NCI-H1092 treated with DMSO at 0.1 percent for 48 hours (cell line): ENCODE measurements around the gene SMOC2.
"Not testable (repeated sequence)": the region's sequence is repeated elsewhere in the genome, so short reads cannot be mapped to it uniquely, and the experiment has no call there.

Source experiments
- DNase-seq: peaks from one replicate; lab custom pipeline; 2025; lab: John Stamatoyannopoulos, UW

The SMOC2 gene

GRCh38 chr6:168540713-168541291 is 99.8 kb downstream of the SMOC2 start:
- DNase-seq = no peak

- no peak for DNase-seq
These were observed 100.3 kb downstream of the SMOC2 start for GRCh38 chr6:168541307-168541706.

- DNase-seq = no peak
These were observed 101.3 kb downstream of the SMOC2 start for GRCh38 chr6:168542301-168542700.

- no peak for DNase-seq
These were observed 104.4 kb downstream of the SMOC2 start for GRCh38 chr6:168545428-168545827.

- DNase-seq = no peak
These were observed 105.2 kb downstream of the SMOC2 start for GRCh38 chr6:168546151-168546550.

GRCh38 chr6:168546730-168547129 is 105.7 kb downstream of the SMOC2 start:
- DNase-seq = no peak

GRCh38 chr6:168550326-168550725 is 109.3 kb downstream of the SMOC2 start:
- no peak for DNase-seq

- DNase-seq = no peak
These were observed 113.5 kb downstream of the SMOC2 start for GRCh38 chr6:168554472-168554871.

GRCh38 chr6:168554898-168555617 is 114.1 kb downstream of the SMOC2 start:
- DNase-seq = no peak

- DNase-seq = no peak
These were observed 114.8 kb downstream of the SMOC2 start for GRCh38 chr6:168555618-168556273.

GRCh38 chr6:168557512-168557911 is 116.5 kb downstream of the SMOC2 start:
- no peak for DNase-seq

GRCh38 chr6:168558686-168559085 is 117.7 kb downstream of the SMOC2 start:
- DNase-seq = no peak

- DNase-seq = no peak
These were observed 118.7 kb downstream of the SMOC2 start for GRCh38 chr6:168559574-168560098.

- DNase-seq = no peak
These were observed 119.1 kb downstream of the SMOC2 start for GRCh38 chr6:168560126-168560525.

GRCh38 chr6:168562576-168563151 is 121.7 kb downstream of the SMOC2 start:
- DNase-seq = no peak

GRCh38 chr6:168563656-168564055 is 122.7 kb downstream of the SMOC2 start:
- DNase-seq = no peak

GRCh38 chr6:168565112-168565511 is 124.1 kb downstream of the SMOC2 start:
- DNase-seq = no peak

GRCh38 chr6:168570211-168570610 is 129.2 kb downstream of the SMOC2 start:
- DNase-seq = no peak

GRCh38 chr6:168571268-168571667 is 130.3 kb downstream of the SMOC2 start:
- DNase-seq = no peak

GRCh38 chr6:168573276-168573835 is 132.4 kb downstream of the SMOC2 start:
- not testable (repeated sequence) for DNase-seq

- DNase-seq = no peak
These were observed 133.2 kb downstream of the SMOC2 start for GRCh38 chr6:168574075-168574698.

- DNase-seq = no peak
These were observed 133.8 kb downstream of the SMOC2 start for GRCh38 chr6:168574699-168575195.
